NCI-H2196 (cell line): Measurements from ENCODE around the gene MICA.
"Not testable (repeated sequence)": the region's sequence is repeated elsewhere in the genome, so short reads cannot be mapped to it uniquely, and the experiment has no call there.

ENCODE experiments used
- DNase-seq: peaks from one replicate; lab custom pipeline; 2025; ENCODE audit not compliant: unreplicated experiment; lab: John Stamatoyannopoulos, UW

The MICA gene

DNA sequence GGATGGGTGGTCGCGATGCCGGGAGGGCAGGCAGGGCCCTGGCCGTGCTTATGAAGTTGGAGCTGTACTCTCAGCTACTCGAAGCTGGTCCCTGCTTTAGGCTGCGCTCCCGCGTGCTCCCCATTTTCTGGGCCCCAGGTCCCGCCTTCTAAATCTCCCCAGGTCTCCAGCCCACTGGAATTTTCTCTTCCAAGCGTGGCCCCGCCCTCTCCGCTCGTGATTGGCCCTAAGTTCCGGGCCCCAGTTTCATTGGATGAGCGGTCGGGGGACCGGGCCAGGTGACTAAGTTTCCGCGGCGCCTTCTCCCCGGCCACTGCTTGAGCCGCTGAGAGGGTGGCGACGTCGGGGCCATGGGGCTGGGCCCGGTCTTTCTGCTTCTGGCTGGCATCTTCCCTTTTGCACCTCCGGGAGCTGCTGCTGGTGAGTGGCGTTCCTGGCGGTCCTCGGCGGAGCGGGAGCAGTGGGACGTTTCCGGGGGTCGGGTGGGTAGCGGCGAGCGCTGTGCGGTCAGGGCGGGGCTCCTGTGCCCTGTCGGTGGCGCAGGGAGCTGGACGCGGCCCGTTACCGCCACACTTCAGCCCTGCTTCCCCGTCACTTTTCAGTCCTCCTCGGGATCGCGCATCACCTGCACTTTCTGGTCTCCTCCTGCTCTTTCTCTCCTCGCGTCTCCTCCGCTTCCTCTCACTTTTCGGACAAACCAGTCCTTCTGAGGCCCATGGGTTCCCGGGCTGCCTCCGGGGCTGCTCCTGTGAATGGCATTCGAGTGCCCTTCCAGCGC is at the start of gene MICA:
Gene MICA, plus strand, starts transcription at position 313 of the 778 bp plus-strand sequence. Its CDS starts 38 bp downstream, at position 351.
- peak; percentile 81 for DNase-seq

DNA sequence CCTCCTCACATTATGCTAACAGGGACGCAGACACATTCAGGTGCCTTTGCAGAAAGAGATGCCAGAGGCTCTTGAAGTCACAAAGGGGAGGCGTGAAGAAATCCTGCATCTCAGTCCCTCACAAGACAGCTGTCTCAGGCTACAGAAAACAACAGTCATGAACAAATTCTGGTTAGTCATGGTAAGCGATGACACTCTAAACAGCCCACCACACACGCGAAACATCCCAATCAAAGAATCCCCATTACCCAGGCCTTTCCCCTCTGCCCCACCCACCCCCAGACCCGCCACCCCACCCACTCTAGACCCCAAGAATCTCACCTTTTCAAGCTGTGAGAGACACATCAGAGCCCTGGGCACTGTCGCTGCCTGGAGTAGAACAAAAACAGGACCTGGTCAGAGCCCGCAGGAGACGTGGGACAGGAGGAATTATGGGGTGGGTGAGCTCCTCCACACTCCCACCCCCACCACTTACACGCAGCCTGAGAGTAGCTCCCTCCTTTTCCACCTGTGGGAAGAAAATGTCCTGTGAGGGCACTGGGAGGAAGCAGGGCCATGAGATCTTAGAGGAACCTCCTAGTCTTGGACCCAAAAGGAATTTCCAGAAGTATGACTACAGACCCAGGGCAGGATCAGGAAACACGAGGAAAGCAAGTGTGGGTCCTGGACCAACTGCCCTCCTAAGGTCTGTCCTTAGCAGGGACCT is 49.1 kb upstream of the MICA start:
- DNase-seq, result no peak

DNA sequence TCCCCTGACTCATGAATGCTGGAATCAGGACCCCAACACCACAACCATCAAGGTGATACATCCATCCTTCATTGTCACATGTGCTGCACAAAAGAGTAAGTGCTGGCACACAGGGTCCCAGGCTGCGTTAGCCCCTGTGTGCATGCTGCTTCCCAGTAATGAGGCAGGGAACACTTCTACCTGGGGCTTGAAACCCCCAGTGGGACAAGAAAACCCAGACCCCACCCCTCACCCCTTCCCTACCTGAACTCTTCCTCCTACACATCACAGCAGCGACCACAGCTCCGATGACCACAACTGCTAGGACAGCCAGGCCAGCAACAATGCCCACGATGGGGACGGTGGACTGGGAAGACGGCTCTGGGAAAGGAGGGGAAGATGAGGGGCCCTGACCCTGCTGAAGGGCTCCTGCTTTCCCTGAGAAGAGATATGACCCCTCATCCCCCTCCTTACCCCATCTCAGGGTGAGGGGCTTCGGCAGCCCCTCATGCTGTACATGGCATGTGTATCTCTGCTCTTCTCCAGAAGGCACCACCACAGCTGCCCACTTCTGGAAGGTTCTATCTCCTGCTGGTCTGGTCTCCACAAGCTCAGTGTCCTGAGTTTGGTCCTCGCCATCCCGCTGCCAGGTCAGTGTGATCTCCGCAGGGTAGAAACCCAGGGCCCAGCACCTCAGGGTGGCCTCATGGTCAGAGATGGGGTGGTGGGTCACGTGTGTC is 48.4 kb upstream of the MICA start:
- no peak for DNase-seq

DNA sequence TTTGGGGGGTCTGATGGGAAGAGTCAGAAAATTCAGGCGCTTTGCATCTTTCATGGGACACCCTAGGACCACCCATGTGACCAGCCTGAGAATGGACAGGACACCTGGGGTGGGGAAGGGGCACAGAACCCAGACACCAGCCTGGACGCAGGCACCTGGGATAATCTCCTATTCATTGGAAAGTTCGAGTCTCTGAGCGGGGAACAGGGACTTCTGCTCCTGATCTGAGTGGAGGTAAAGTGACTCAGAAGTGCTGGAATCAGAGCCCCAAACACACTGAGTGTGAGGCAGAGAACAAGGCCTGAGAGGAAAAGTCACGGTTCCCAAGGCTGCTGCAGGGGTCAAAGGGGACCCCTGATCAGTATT is 47.8 kb upstream of the MICA start:
- no peak for DNase-seq

DNA sequence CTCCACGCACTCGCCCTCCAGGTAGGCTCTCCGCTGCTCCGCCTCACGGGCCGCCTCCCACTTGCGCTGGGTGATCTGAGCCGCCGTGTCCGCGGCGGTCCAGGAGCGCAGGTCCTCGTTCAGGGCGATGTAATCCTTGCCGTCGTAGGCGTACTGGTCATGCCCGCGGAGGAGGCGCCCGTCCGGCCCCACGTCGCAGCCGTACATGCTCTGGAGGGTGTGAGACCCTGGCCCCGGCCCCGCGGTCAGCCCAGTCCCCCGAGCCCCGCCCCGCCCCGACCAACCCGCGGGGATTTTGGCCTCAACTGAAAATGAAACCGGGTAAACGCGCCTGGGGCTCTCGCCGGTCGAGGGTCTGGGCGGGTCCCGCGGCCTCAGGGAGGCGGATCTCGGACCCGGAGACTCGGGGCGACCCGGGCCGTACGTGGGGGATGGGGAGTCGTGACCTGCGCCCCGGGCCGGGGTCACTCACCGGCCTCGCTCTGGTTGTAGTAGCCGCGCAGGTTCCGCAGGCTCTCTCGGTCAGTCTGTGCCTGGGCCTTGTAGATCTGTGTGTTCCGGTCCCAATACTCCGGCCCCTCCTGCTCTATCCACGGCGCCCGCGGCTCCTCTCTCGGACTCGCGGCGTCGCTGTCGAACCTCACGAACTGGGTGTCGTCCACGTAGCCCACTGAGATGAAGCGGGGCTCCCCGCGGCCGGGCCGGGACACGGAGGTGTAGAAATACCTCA is 47.0 kb upstream of the MICA start:
- no peak for DNase-seq

DNA sequence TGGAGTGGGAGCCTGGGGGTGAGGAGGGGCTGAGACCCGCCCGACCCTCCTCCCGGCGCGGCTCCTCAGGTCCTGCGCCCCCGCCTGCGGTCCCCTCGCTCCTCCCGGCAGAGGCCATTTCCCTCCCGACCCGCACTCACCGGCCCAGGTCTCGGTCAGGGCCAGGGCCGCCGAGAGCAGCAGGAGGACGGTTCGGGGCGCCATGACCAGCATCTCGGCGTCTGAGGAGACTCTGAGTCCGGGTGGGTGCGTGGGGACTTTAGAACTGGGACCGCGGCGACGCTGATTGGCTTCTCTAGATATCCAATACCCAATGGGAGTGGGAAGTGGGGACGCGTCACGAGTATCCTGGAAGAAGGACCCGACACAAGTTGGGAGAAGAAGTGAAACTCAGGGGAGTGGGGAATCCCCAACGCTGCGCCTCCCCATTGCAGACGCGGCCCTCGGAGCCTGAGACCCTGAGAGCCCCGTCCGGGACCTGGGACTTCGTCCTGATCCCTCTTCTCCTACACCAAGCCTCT is 46.4 kb upstream of the MICA start, which contains the start of gene HLA-B:
Gene HLA-B, minus strand, starts transcription at position 234 of the 521 bp plus-strand sequence. Its CDS starts 21 bp downstream, at position 213.
- peak; percentile 88 for DNase-seq

DNA sequence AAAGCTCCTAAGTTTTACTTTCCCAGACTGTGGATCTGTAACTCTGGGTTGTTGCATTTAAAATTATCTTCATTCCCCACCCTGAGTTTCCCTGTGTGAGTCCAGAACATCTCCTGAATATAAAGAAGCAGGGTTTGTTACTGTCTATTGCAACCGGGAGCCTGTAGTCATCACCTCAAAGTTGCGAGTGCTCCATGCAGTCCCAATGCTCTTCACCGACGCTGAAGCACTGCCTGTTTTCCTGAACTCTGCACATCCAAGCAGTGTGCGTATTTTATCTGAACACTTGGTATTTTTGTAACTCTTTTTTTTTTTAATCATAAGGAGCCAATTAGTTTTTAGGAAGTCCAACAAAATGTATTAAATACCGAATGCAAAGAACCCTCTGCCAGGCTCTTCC is 45.5 kb upstream of the MICA start:
- DNase-seq, result no peak

DNA sequence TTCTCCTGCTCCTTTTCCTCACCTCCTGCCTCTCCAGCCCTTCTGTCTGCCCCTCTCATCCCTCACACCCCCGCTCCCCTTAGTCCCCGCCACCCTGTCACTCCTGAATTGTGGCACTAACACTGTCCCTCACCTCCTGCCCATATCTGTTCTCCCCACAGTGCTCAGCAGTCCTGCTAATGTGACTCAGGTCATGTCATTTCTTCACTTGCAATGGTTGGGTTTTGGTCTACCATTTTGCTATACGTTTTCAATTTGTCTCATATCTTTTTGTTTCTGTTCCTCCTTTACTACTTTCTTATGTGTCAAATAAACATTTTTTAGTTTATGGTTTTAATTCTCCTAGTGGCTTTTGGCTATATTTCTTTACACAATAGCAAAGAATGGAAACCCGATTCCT is 45.1 kb upstream of the MICA start:
- DNase-seq, result no peak

DNA sequence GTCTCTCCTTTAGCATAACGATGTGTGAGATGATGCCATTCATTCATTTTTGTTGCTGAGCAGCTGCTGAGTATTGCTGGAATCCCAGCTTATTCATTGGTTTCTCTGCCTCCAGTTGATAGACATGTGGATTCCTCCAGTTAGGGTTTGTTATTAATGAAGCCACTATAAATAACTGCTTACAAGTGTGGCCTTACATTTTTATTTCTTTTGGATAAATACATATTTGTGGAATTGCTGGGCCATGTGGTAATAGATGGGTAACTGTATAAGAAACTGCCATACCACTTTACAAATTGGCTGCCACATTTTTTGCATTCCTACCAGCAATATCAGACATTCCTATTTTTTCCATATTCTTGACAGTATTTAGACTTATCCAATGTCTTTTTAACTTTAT is 43.8 kb upstream of the MICA start:
- DNase-seq, result no peak

DNA sequence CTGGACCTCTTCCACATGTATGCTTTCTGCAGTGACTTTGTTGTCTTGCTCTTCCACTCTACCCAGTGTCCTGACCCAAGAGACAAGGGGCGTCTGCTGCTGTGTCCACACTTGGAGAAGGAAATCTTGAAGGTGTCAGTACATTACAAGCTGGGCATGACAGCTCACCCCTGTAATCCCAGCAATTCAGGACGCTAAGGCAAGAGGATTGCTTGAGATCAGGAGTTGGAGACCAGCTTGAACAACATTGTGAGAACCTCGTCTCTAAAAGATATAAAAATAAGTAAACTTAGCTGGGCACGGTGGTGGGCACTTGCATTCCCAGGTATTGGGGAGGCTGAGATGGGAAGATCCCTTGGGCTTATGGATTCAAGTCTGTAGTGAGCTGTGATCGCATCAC is 40.6 kb upstream of the MICA start:
- no peak for DNase-seq

DNA sequence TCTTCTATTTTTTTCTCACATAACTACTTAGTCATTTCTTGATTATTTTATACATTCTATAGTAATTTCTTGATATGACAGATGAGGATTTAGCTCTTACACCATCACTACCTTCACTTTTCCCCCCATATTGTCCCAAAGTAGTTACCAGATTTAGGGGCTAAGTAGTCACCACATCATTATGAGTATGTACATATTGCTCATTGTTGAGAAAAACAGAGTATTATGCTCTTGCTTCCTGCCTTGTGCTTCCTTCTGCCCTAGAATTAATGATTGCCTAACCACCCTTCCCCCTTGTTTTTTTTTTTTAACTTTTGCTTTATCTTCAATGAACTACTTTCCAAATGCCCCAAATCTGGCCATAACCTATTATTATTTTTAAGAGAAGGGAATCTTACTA is 39.6 kb upstream of the MICA start:
- DNase-seq, result no peak

DNA sequence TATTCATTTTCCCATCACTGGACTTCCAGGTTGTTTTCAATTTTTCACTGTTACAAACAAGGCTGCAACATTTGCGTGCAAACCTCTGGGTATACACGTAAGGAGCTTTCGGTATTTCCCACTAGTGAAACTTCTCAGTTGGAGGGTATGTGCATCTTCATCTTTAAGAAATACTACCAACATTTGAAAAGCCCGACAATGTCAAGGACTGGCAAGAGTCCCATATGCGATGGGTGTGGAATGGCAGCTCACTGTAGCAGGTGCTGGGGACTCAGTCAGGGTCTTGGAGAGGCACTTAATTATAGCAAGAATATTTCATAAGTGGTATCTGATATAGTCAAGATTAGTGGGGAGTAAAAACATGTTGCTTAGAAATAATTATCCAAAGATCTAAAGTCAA is 37.5 kb upstream of the MICA start:
- DNase-seq, result no peak

DNA sequence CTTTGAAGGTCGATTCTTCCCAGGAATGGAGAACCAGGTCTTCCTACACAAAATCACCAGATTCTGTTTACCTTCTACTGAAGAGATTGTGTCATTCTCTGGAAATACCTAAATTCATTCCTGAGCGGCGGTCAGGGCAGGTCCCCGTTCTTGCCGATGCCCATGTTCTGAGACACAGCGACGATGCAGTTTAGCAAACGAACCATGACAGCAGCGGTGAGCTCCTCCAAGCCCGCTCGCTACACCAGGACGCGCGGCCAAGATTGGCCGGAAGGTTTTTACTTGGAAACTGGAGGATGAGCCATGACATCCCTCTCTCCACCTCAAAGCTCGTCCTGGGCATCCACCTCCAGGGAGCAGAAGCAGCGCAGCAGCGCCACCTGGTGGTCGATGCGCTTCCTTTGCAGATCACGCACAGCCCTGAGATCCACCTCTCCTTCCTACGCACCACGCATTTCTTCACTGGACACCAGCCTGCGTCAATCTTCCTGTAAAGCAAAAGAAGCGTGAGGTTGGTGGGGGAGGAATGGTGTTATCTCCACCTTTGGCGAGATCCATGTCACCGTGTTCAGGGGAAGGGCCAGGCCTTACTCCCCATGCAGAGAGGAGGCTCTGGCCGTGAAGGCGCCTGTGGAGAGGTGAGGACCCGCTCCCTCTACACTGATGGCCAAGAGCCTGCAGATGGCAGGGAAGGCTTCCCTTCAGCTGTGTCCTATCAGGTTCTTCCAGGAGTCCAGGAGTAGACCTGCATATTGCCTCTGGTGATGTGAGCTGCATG is 36.5 kb upstream of the MICA start:
- peak; percentile 93 for DNase-seq

DNA sequence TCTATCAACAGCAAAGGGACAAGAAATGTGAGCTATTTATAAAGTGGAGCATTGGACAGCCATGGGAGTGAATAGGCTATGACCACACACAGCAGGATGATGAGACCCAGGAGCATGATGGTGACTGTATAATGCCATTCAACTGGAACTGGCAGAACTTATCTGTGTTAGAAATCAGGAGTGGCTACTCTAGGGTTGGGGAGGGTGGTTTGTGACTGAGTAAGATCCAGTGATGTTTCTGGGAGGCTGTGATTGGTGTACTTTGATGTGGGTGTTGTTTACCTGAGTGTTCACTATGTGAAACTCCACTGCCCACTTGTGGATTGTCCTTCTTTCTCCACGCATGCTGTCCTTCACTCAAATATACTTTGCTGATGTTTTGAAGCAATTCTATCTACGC is 34.9 kb upstream of the MICA start:
- DNase-seq, result no peak

DNA sequence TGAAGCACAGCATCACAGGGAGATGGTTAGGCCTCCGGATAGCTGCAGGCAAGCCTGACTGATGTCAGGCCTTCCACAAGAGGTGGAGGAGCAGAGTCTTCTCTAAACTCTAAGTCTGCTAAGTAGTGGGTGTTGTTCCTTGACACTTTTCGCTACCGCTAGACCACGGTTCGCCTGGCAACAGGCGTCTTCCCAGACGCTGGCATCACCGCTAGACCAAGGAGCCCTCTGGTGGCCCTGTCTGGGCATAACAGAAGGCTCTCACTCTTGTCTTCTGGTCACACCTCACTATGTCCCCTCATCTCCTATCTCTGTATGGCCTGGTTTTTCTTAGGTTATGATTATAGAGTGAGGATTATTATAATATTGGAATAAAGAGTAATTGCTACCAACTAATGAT is 29.3 kb upstream of the MICA start:
- DNase-seq, result not testable (repeated sequence)

DNA sequence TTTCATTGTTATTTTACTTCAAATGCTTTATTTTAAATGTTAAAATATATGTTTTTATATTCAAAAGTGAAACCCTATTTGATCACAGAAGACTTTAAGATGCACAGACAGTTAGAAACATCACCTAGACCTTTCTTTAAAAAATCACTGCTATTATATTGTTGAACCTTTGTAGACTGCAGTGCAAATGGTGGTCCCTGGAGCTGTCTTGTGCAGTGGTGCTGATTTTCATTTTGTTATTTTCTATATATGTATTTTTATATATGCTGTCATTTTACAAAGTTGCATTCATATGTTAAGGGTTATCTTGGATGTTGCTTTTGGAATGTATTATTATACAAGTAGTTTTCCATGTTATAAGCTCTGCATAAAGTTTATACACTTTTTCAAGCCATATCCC is 27.7 kb upstream of the MICA start:
- no peak for DNase-seq

DNA sequence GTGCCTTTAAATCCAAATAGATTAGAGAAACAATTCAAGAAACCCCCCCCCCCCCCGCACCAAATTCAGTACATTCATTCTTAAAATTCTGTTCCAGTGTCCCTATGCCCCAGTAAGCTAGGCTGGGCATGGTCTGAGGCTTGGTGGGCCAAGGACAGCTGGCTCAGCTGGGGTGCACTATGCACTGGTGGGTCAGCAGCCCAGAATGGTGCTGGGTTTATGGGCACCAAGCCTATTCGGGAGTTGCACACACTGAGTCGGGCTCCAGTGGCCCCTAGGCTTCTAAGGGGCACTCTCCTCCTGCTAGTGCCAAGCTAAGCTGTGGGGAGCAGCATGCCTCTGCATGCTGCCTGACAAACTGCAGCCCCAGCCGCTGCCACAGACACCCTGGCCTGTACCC is 26.4 kb upstream of the MICA start:
- DNase-seq, result no peak

DNA sequence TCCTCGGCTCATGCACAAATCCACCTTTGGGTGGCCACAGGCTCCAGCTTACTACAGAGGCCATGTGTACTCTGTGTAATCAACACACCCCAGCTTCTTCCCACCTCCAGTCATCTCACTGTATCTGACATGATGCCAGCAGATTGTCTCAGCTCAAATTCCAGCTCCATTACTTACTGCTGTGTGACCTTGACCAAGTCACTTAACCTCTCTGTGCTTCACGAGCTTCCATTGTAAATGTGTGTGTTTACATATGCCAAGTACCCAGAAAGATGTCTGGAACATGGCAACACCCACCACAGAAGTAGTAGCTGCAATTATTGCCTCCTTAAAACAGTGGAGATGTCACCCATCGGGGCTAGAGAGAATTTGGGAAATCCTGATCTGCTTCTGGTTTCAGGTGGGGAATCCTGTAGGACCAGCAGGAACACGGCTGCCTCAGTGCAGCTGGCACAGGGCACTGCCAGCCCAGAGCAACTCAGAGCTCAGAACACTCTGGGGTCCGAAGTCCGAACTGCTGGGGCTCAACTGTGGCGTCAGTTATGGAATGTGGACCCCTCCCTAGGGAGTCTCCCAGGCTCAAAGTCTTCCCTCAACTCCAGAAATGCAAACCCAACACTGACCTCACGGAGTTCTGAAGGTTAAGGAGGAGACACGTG is 25.2 kb upstream of the MICA start:
- no peak for DNase-seq

DNA sequence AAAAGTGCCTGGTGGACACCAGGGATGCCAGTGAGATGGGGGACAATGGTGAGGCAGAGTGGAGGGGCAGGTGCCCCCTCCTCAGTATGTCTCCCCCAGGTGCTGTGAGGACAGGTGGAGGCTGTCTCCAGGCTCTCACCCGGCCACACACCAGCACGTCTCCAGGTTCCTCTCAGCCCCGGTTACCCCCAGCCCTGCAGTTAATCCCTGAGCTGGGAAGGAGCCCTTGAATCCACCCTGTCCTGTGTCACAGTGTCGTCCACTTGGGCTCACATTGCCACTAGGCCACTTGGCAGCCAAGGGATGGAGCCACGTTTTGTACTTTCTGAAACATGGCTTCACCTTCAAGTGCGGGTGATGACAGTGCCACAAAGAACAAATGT is 24.7 kb upstream of the MICA start:
- DNase-seq, result no peak

DNA sequence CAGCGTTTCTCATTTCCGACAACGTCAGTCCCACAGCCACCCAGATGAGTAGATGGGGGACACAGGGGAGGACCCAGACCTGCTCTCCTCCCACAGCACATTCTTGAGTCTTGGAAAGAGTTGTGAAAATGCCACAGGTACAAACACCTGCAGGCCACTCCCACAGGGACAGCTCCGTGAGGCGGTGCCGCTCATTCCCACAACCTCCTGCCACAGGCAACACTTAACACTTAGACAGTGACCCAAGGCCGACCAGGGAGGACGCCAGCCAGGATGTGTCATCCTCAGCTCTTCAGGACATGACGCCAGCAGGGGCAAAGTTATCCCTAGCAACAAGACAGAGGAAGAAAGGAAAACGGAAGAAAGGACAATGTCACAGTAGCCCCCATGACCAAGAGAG is 23.5 kb upstream of the MICA start:
- no peak for DNase-seq
